Right lobe of liver (tissue), 6 donors: ENCODE measurements around the gene ZCCHC4. TPM values are rescaled to one million over a fixed set of nuclear protein-coding genes. Genes with fewer than 3 reads are reported as not detected.

Experiments
- ATAC-seq, 4 donors: fragments of 200-7000 bp; cut with Tn5 transposase; one replicate each; pipeline ENCODE4 v1.9.1; 2020; ENCODE audit warnings: mild to moderate bottlenecking in 4 of 4, moderate library complexity in 4 of 4
- DNase-seq, 3 donors: peaks; one replicate each; pipeline ENCODE4 v3.0.0-alpha.2; 2020
- H3K27ac ChIP-seq, 3 donors: fragments of 200-600 bp; one replicate each; pipeline ENCODE4 v1.8.0; 2022
- H3K27me3 ChIP-seq, 2 donors: fragments of 200-600 bp; one replicate each; pipeline ENCODE4 v1.8.0; 2022
- H3K36me3 ChIP-seq, 4 donors: fragments of 200-600 bp; sonication (generic) in 1 of 4; one replicate each; pipeline versions ENCODE4 v1.5.1 to v1.8.0; 2017 to 2022; ENCODE audit warnings: control low read depth in 1 of 4
- H3K4me1 ChIP-seq, 4 donors: fragments of 200-600 bp; sonication (generic) in 1 of 4; one replicate each; pipeline versions ENCODE4 v1.5.1 to v1.8.0; 2017 to 2022; ENCODE audit warnings: control low read depth in 1 of 4
- H3K4me3 ChIP-seq, 3 donors: fragments of 200-600 bp; one replicate each; pipeline ENCODE4 v1.8.0; 2022
- H3K9me3 ChIP-seq, 4 donors: fragments of 200-600 bp; sonication (generic) in 1 of 4; one replicate each; pipeline versions ENCODE4 v1.5.1 to v1.8.0; 2017 to 2022; ENCODE audit warnings: control low read depth in 1 of 4
- CTCF ChIP-seq, 4 donors: fragments of 200-600 bp in 3 of 4; fragments of 450-650 bp in 1 of 4; IDR thresholded peaks; one replicate each; pipeline versions ENCODE4 v1.5.1 to v1.8.0; 2016 to 2022; ENCODE audit warnings: antibody characterized with exemption in 4 of 4, mild to moderate bottlenecking in 2 of 4
- POLR2A ChIP-seq: fragments of 450-650 bp; IDR thresholded peaks from one replicate; pipeline ENCODE4 v1.6.1; 2017; ENCODE audit warnings: antibody characterized with exemption, mild to moderate bottlenecking
- WGBS: methylation state at CpG from one replicate; pipeline ENCODE4 v1.1.6; 2018; ENCODE audit warnings: low coverage, low lambda C conversion rate; ENCODE audit not compliant: insufficient coverage; ENCODE audit errors: missing lambda C conversion rate; 5-methylcytosine and 5-hydroxymethylcytosine counted together
- intact Hi-C, 2 donors: fragments of 100-400 bp; cut with DNase I; formaldehyde crosslinking; loops; one replicate each; pipeline versions ENCODE4 v1.11.2 to v1.14.1; 2022
- total RNA-seq, 6 experiments: library from RNA; depleted of rRNA in 2 of 6; stranded (reverse); fragments of >200 nt in 2 of 6; fragmentation: NEBNext Ultra II Directional in 3 of 6; extraction: Animal tissue kit (Norgen Biotek cat#: 25700) in 3 of 6; gene quantifications; one replicate each; pipeline versions ENCODE4 v1.1.0 to v1.2.4, GENCODE V29; 2016 to 2023
- donor health status: DM: no; HTN: yes; CAD: no.
- donor health status: DM: no; HTN: no; CAD: no.
- donor health status: DM: no; HTN: no; CAD: no.
- donor health status: DM: no; HTN: yes; CAD: no.
- donor health status: DM: no; HTN: yes; CAD: no.

Gene ZCCHC4
- total RNA-seq, 6 experiments from 2014 or later, result 2.9 to 6.9 (median 3.9) TPM

GRCh38 chr4:25310066-25310802 is 2.3 kb upstream of the ZCCHC4 start:
- peaks cover 0 to 5% (median 0%) of the 10 kb centered on the region in 4 donors for H3K4me1 ChIP-seq
- H3K27me3 ChIP-seq, result no peaks in the 10 kb centered on the region
- ATAC-seq (no peak), DNase-seq (no peak)
- no peak overlapping the region for H3K4me3 ChIP-seq
- H3K9me3 ChIP-seq, result no peaks in the 10 kb centered on the region
- intact Hi-C loops, result no loop called here
- 50% methylated on average over 1 of the region's 4 CpGs for WGBS
- no peak overlapping the region for H3K27ac ChIP-seq
- TF ChIP-seq POLR2A (no peak), CTCF (IDR thresholded peaks at IDR 0.05) (no peak)
- H3K36me3 ChIP-seq, result peaks cover 0 to 2% (median 0%) of the 10 kb centered on the region in 4 donors

- H3K4me1 ChIP-seq, result peaks cover 0 to 5% (median 0%) of the 10 kb centered on the region in 4 donors
- no peak for ATAC-seq
These were observed 1.8 kb upstream of the ZCCHC4 start for GRCh38 chr4:25310803-25311166.

GRCh38 chr4:25313201-25313895 is 774 bp downstream of the ZCCHC4 start:
- Histone ChIP-seq H3K27ac (peak overlapping the region; percentile 52 to 73 (median 52)), H3K27me3 (no peaks in the 10 kb centered on the region), H3K36me3 (peaks cover 0 to 14% (median 0%) of the 10 kb centered on the region in 4 donors), H3K4me3 (peak overlapping the region; percentile 64 to 85 (median 81)), H3K9me3 (no peaks in the 10 kb centered on the region), H3K4me1 (peaks cover 0 to 5% (median 0%) of the 10 kb centered on the region in 4 donors)
- ATAC-seq (peak in 2 of 4 donors; percentile 11 to 34), DNase-seq (no peak)
- 14% methylated on average over 23 of the region's 23 CpGs for WGBS
- intact Hi-C loops, result no loop called here
- TF ChIP-seq CTCF (IDR thresholded peaks at IDR 0.05) (no peak), POLR2A (no peak)

More at GRCh38 chr4:25310803-25311166, 1.8 kb upstream of the ZCCHC4 start:
- Histone ChIP-seq H3K27ac (no peak overlapping the region), H3K36me3 (peaks cover 0 to 8% (median 0%) of the 10 kb centered on the region in 4 donors), H3K27me3 (no peaks in the 10 kb centered on the region), H3K4me3 (no peak overlapping the region), H3K9me3 (no peaks in the 10 kb centered on the region)
- intact Hi-C loops, result no loop called here
- WGBS, result 44% methylated on average over 1 of the region's 1 CpG
- DNase-seq, result no peak
- TF ChIP-seq POLR2A (no peak), CTCF (IDR thresholded peaks at IDR 0.05) (no peak)

GRCh38 chr4:25320336-25320735 is 7.8 kb downstream of the ZCCHC4 start:
- intact Hi-C loops, result no loop called here
- Histone ChIP-seq H3K27ac (no peak overlapping the region), H3K36me3 (peaks cover 0 to 18% (median 0%) of the 10 kb centered on the region in 4 donors)

More at GRCh38 chr4:25320336-25320735, 7.8 kb downstream of the ZCCHC4 start:
- Histone ChIP-seq H3K4me3 (no peak overlapping the region), H3K27me3 (no peaks in the 10 kb centered on the region), H3K4me1 (no peaks in the 10 kb centered on the region), H3K9me3 (no peaks in the 10 kb centered on the region)
- WGBS, result 78% methylated on average over 2 of the region's 2 CpGs
- TF ChIP-seq POLR2A (no peak), CTCF (IDR thresholded peaks at IDR 0.05) (no peak)
- no peak for ATAC-seq
- no peak for DNase-seq
